GM12874 (cell line): ENCODE measurements around the gene CXCL6.

Experiments used
- CTCF ChIP-seq: IDR thresholded peaks from 2 replicates; pipeline ENCODE4 v1.5.1; 2011; ENCODE audit warnings: low read depth, mild to moderate bottlenecking, control low read depth, low read length, moderate library complexity; ENCODE audit not compliant: insufficient read depth

Gene CXCL6

GRCh38 chr4:73841243-73841925 lies 4.9 kb downstream of the CXCL6 start:
- TF ChIP-seq CTCF, result no peak

- no peak for TF ChIP-seq CTCF
Observed at GRCh38 chr4:73842696-73843095, 6.2 kb downstream of the CXCL6 start.

DNA sequence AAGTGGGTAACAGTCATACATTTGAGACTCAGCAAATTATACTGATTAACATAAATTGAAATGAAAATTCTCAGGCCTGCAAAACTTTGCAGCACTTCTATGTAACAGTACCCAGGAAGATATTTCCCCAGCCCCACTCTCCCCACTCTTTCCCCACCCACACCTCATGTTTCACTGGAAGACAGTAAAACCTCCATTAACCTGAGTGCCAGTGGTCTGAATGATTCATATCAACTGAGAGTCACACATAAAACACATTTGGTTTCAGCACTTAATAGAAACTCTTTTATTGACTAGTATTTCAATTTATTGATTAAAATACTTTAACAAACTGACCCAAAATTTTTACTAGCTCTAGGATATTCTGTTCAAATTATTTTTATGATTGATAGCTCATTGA lies 6.9 kb downstream of the CXCL6 start:
- no peak for TF ChIP-seq CTCF

DNA sequence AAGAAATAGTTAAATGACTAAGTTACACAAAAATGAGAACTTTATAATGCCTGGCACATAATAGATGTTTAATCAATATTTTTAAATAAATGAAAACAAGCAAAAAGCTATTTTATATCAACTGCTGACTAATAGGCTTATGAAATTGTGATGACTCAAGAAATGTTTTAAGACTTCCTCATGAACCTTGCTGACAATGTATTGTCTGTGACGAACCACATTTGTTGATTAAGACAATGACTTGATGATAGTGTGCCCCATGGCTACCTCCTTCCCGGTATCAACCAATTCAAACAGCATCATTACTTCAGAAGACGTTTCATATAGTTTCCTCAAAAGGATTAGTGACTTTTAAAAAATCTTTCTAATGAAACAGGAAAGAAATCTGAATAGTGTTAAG lies 7.9 kb downstream of the CXCL6 start:
- TF ChIP-seq CTCF, result no peak

- TF ChIP-seq CTCF, result no peak
Observed at GRCh38 chr4:73844806-73845205, 8.3 kb downstream of the CXCL6 start.

- TF ChIP-seq CTCF, result no peak
Observed at GRCh38 chr4:73847526-73848182, 11.2 kb downstream of the CXCL6 start.

GRCh38 chr4:73848183-73848777 lies 11.8 kb downstream of the CXCL6 start:
- no peak for TF ChIP-seq CTCF
